Right lobe of liver (tissue), 6 donors: ENCODE data around the gene VPS4A. TPM values are rescaled to one million over a fixed set of nuclear protein-coding genes. Genes with fewer than 3 reads are reported as not detected.

Experiments
- ATAC-seq, 4 donors: fragments of 200-7000 bp; cut with Tn5 transposase; one replicate each; pipeline ENCODE4 v1.9.1; 2020; ENCODE audit warnings: mild to moderate bottlenecking in 4 of 4, moderate library complexity in 4 of 4
- DNase-seq, 3 donors: peaks; one replicate each; pipeline ENCODE4 v3.0.0-alpha.2; 2020
- H3K27ac ChIP-seq, 3 donors: fragments of 200-600 bp; one replicate each; pipeline ENCODE4 v1.8.0; 2022
- H3K27me3 ChIP-seq, 2 donors: fragments of 200-600 bp; one replicate each; pipeline ENCODE4 v1.8.0; 2022
- H3K36me3 ChIP-seq, 4 donors: fragments of 200-600 bp; sonication (generic) in 1 of 4; one replicate each; pipeline versions ENCODE4 v1.5.1 to v1.8.0; 2017 to 2022; ENCODE audit warnings: control low read depth in 1 of 4
- H3K4me1 ChIP-seq, 4 donors: fragments of 200-600 bp; sonication (generic) in 1 of 4; one replicate each; pipeline versions ENCODE4 v1.5.1 to v1.8.0; 2017 to 2022; ENCODE audit warnings: control low read depth in 1 of 4
- H3K4me3 ChIP-seq, 3 donors: fragments of 200-600 bp; one replicate each; pipeline ENCODE4 v1.8.0; 2022
- H3K9me3 ChIP-seq, 4 donors: fragments of 200-600 bp; sonication (generic) in 1 of 4; one replicate each; pipeline versions ENCODE4 v1.5.1 to v1.8.0; 2017 to 2022; ENCODE audit warnings: control low read depth in 1 of 4
- POLR2A ChIP-seq: fragments of 450-650 bp; IDR thresholded peaks from one replicate; pipeline ENCODE4 v1.6.1; 2017; ENCODE audit warnings: antibody characterized with exemption, mild to moderate bottlenecking
- WGBS: methylation state at CpG from one replicate; pipeline ENCODE4 v1.1.6; 2018; ENCODE audit warnings: low coverage, low lambda C conversion rate; ENCODE audit not compliant: insufficient coverage; ENCODE audit errors: missing lambda C conversion rate; 5-methylcytosine and 5-hydroxymethylcytosine counted together
- intact Hi-C, 2 donors: fragments of 100-400 bp; cut with DNase I; formaldehyde crosslinking; loops; one replicate each; pipeline versions ENCODE4 v1.11.2 to v1.14.1; 2022
- total RNA-seq, 6 experiments: library from RNA; depleted of rRNA in 2 of 6; stranded (reverse); fragments of >200 nt in 2 of 6; fragmentation: NEBNext Ultra II Directional in 3 of 6; extraction: Animal tissue kit (Norgen Biotek cat#: 25700) in 3 of 6; gene quantifications; one replicate each; pipeline versions ENCODE4 v1.1.0 to v1.2.4, GENCODE V29; 2016 to 2023
- TF ChIP-seq, protein P1 (sequence below), 4 donors: fragments of 200-600 bp in 3 of 4; fragments of 450-650 bp in 1 of 4; IDR thresholded peaks; one replicate each; pipeline versions ENCODE4 v1.5.1 to v1.8.0; 2016 to 2022; ENCODE audit warnings: antibody characterized with exemption in 4 of 4, mild to moderate bottlenecking in 2 of 4
- donor health status: DM: no; HTN: yes; CAD: no.
- donor health status: DM: no; HTN: no; CAD: no.
- donor health status: DM: no; HTN: no; CAD: no.
- donor health status: DM: no; HTN: yes; CAD: no.
- donor health status: DM: no; HTN: yes; CAD: no.

Gene VPS4A
- total RNA-seq, 6 experiments from 2014 or later = 9.6 to 15.3 (median 12.3) TPM

GRCh38 chr16:69270831-69271230 lies 40.3 kb upstream of the VPS4A start:
- Histone ChIP-seq H3K27ac (no peak overlapping the region), H3K27me3 (no peaks in the 10 kb centered on the region), H3K36me3 (peaks cover 0 to 8% (median under 1%) of the 10 kb centered on the region in 4 donors), H3K4me3 (no peak overlapping the region), H3K9me3 (no peaks in the 10 kb centered on the region), H3K4me1 (no peaks in the 10 kb centered on the region)
- WGBS = 100% methylated on average over 2 of the region's 2 CpGs
- intact Hi-C loops = no loop called here
- TF ChIP-seq, protein P1, sequence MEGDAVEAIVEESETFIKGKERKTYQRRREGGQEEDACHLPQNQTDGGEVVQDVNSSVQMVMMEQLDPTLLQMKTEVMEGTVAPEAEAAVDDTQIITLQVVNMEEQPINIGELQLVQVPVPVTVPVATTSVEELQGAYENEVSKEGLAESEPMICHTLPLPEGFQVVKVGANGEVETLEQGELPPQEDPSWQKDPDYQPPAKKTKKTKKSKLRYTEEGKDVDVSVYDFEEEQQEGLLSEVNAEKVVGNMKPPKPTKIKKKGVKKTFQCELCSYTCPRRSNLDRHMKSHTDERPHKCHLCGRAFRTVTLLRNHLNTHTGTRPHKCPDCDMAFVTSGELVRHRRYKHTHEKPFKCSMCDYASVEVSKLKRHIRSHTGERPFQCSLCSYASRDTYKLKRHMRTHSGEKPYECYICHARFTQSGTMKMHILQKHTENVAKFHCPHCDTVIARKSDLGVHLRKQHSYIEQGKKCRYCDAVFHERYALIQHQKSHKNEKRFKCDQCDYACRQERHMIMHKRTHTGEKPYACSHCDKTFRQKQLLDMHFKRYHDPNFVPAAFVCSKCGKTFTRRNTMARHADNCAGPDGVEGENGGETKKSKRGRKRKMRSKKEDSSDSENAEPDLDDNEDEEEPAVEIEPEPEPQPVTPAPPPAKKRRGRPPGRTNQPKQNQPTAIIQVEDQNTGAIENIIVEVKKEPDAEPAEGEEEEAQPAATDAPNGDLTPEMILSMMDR (IDR thresholded peaks at IDR 0.05) = no peak
- no peak for TF ChIP-seq POLR2A
- ATAC-seq (no peak), DNase-seq (no peak)

GRCh38 chr16:69273009-69273408 lies 38.1 kb upstream of the VPS4A start:
- intact Hi-C loops = no loop called here
- H3K4me1 ChIP-seq = no peaks in the 10 kb centered on the region

GRCh38 chr16:69274699-69275235 lies 36.4 kb upstream of the VPS4A start:
- H3K27ac ChIP-seq = no peak overlapping the region
- H3K9me3 ChIP-seq = no peaks in the 10 kb centered on the region
- no peaks in the 10 kb centered on the region for H3K4me1 ChIP-seq
- no peak for ATAC-seq
- no peak for DNase-seq
- H3K36me3 ChIP-seq = peaks cover 0 to 8% (median under 1%) of the 10 kb centered on the region in 4 donors
- 77% methylated on average over 3 of the region's 4 CpGs for WGBS
- H3K4me3 ChIP-seq = no peak overlapping the region
- intact Hi-C loops = no loop called here
- H3K27me3 ChIP-seq = no peaks in the 10 kb centered on the region
- no peak for TF ChIP-seq POLR2A
- TF ChIP-seq, protein P1 (IDR thresholded peaks at IDR 0.05) = no peak

More at GRCh38 chr16:69273009-69273408, 38.1 kb upstream of the VPS4A start:
- no peaks in the 10 kb centered on the region for H3K9me3 ChIP-seq
- DNase-seq (no peak), ATAC-seq (no peak)
- H3K4me3 ChIP-seq = no peak overlapping the region
- peaks cover 0 to 8% (median under 1%) of the 10 kb centered on the region in 4 donors for H3K36me3 ChIP-seq
- H3K27ac ChIP-seq = no peak overlapping the region
- no peaks in the 10 kb centered on the region for H3K27me3 ChIP-seq
- 82% methylated on average over 4 of the region's 4 CpGs for WGBS
- TF ChIP-seq, protein P1 (IDR thresholded peaks at IDR 0.05) = no peak
- TF ChIP-seq POLR2A = no peak

- H3K27ac ChIP-seq = no peak overlapping the region
- ATAC-seq (no peak), DNase-seq (no peak)
- no peaks in the 10 kb centered on the region for H3K27me3 ChIP-seq
- 75% methylated on average over 7 of the region's 7 CpGs for WGBS
- H3K4me1 ChIP-seq = no peaks in the 10 kb centered on the region
- TF ChIP-seq, protein P1 (IDR thresholded peaks at IDR 0.05) = no peak
- no peak for TF ChIP-seq POLR2A
- no peak overlapping the region for H3K4me3 ChIP-seq
- intact Hi-C loops = no loop called here
- H3K9me3 ChIP-seq = no peaks in the 10 kb centered on the region
- H3K36me3 ChIP-seq = no peaks in the 10 kb centered on the region
Observed at GRCh38 chr16:69276148-69277115, 34.7 kb upstream of the VPS4A start.
